SJSA1 (cell line): ENCODE data around the gene OAT. TPM values are rescaled to one million over a fixed set of nuclear protein-coding genes. Genes with fewer than 3 reads are reported as not detected.

Experiments
- DNase-seq, 2 experiments: peaks; one replicate each; pipeline ENCODE4 v3.0.0-alpha.2; 2015 to 2020; ENCODE audit warnings: low spot score in 2 of 2, low read depth in 1 of 2
- H3K27ac ChIP-seq: fragments of 250-450 bp; sonication (Bioruptor Pico); 2 replicates; pipeline ENCODE4 v1.5.1; 2020; ENCODE audit warnings: mild to moderate bottlenecking, moderate library complexity
- H3K27me3 ChIP-seq: fragments of 250-450 bp; sonication (Bioruptor Pico); replicated peaks from 2 replicates; pipeline ENCODE4 v1.5.1; 2020; ENCODE audit warnings: mild to moderate bottlenecking, moderate library complexity
- H3K36me3 ChIP-seq: fragments of 250-450 bp; sonication (Bioruptor Pico); 2 replicates; pipeline ENCODE4 v1.5.1; 2020; ENCODE audit warnings: mild to moderate bottlenecking
- H3K4me1 ChIP-seq: fragments of 250-450 bp; sonication (Bioruptor Pico); replicated peaks from 2 replicates; pipeline ENCODE4 v1.6.1; 2021; ENCODE audit warnings: mild to moderate bottlenecking
- H3K4me3 ChIP-seq: fragments of 250-450 bp; sonication (Bioruptor Pico); 2 replicates; pipeline ENCODE4 v1.5.1; 2020; ENCODE audit warnings: mild to moderate bottlenecking
- H3K9me3 ChIP-seq: fragments of 250-450 bp; sonication (Bioruptor Pico); replicated peaks from 2 replicates; pipeline ENCODE4 v1.5.1; 2020; ENCODE audit warnings: mild to moderate bottlenecking
- total RNA-seq: library from RNA; depleted of rRNA; stranded (reverse); fragments of >200 nt; shearing (Covaris generic); gene quantifications from 2 replicates; pipeline ENCODE4 v1.2.3, GENCODE V29; 2014

Gene OAT
- total RNA-seq, 1 experiment from 2014 or later: 112 TPM

- Histone ChIP-seq H3K4me1 (no peaks in the 10 kb centered on the region), H3K4me3 (no peak overlapping the region), H3K36me3 (peaks cover 46% of the 10 kb centered on the region), H3K9me3 (no peaks in the 10 kb centered on the region), H3K27me3 (no peaks in the 10 kb centered on the region), H3K27ac (no peak overlapping the region)
- no peak for DNase-seq
These were observed 10.4 kb downstream of the OAT start for GRCh38 chr10:124408357-124408756.

- DNase-seq: no peak
- no peaks in the 10 kb centered on the region for H3K4me1 ChIP-seq
- H3K4me3 ChIP-seq: no peak overlapping the region
- H3K27ac ChIP-seq: no peak overlapping the region
- H3K27me3 ChIP-seq: no peaks in the 10 kb centered on the region
- H3K36me3 ChIP-seq: peaks cover 55% of the 10 kb centered on the region
- H3K9me3 ChIP-seq: no peaks in the 10 kb centered on the region
These were observed 11.3 kb downstream of the OAT start for GRCh38 chr10:124407456-124407855.

- Histone ChIP-seq H3K36me3 (peaks cover 62% of the 10 kb centered on the region), H3K4me1 (no peaks in the 10 kb centered on the region), H3K27ac (no peak overlapping the region), H3K27me3 (no peaks in the 10 kb centered on the region), H3K4me3 (no peak overlapping the region), H3K9me3 (no peaks in the 10 kb centered on the region)
- peak in 1 of 2 experiments; percentile 52 for DNase-seq
These were observed 15.2 kb downstream of the OAT start for GRCh38 chr10:124403548-124403947.

DNA sequence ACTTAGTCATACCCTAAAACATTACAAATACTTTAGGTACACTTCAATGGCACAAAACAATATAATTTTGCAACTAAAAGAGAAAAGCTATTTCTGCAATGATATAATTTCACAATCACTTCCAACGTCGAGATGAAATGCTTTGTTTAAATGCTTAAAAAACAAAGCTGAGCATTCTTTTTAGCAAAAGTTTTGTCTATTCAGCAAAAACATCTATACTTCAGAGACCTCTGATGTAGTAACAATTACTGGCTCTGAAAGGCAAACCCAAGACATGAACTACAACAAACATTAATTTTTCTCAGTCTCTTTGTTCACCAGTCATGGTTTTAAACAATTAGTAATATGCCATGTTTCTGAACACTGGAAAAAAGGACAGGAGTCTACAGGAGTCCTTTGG is 16.4 kb downstream of the OAT start:
- Histone ChIP-seq H3K4me3 (no peak overlapping the region), H3K27me3 (no peaks in the 10 kb centered on the region), H3K27ac (no peak overlapping the region), H3K36me3 (peaks cover 63% of the 10 kb centered on the region), H3K4me1 (no peaks in the 10 kb centered on the region), H3K9me3 (no peaks in the 10 kb centered on the region)
- no peak for DNase-seq

DNA sequence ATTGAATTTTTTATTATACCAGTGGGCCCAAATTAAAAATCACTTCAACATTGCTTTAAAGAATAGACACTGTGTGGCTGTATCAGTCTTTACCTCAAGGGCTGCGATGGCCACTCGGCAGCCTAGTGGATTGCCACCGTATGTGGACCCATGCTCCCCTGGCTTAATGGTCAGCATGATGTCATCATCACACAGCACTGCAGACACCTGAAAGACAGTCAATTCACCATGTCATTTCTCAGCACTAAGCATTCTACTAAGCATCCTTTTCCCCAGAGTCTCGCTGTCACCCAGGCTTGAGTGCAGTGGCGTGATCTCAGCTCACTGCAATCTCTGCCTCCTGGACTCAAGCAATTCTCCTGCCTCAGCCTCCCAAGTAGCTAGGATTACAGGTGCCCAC is 17.1 kb downstream of the OAT start:
- no peaks in the 10 kb centered on the region for H3K4me1 ChIP-seq
- H3K27ac ChIP-seq: no peak overlapping the region
- no peaks in the 10 kb centered on the region for H3K9me3 ChIP-seq
- no peaks in the 10 kb centered on the region for H3K27me3 ChIP-seq
- H3K4me3 ChIP-seq: no peak overlapping the region
- DNase-seq: no peak
- H3K36me3 ChIP-seq: peaks cover 61% of the 10 kb centered on the region

DNA sequence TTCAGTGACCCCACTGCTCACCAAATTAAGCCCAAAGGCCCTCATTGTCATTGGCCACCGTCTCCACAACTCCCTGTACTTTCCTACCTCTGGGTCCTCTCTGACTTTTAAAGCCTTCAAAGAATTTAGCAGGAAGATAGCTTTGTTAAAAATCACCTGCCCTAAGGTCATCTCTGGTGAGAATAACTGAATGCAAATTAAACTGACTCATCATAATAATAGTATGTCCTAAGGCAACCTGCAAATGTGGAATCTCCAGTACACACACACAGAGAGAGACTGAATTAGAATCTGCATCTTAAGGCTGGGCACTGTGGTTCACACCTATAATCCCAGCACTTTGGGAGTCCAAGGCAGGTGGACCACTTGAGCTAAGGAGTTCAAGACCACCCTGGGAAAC is 24.1 kb downstream of the OAT start:
- no peak for DNase-seq
- Histone ChIP-seq H3K9me3 (no peaks in the 10 kb centered on the region), H3K4me3 (no peak overlapping the region), H3K4me1 (no peaks in the 10 kb centered on the region; the same call in 1 of the 2 replicates), H3K27ac (no peak overlapping the region), H3K27me3 (no peaks in the 10 kb centered on the region), H3K36me3 (peaks cover 12% of the 10 kb centered on the region)

GRCh38 chr10:124392626-124393342 is 25.9 kb downstream of the OAT start:
- peaks cover 7% of the 10 kb centered on the region for H3K4me1 ChIP-seq
- H3K9me3 ChIP-seq: no peaks in the 10 kb centered on the region
- no peaks in the 10 kb centered on the region for H3K27me3 ChIP-seq
- no peak overlapping the region for H3K4me3 ChIP-seq
- H3K27ac ChIP-seq: no peak overlapping the region
- no peak for DNase-seq
- H3K36me3 ChIP-seq: peaks cover 8% of the 10 kb centered on the region

DNA sequence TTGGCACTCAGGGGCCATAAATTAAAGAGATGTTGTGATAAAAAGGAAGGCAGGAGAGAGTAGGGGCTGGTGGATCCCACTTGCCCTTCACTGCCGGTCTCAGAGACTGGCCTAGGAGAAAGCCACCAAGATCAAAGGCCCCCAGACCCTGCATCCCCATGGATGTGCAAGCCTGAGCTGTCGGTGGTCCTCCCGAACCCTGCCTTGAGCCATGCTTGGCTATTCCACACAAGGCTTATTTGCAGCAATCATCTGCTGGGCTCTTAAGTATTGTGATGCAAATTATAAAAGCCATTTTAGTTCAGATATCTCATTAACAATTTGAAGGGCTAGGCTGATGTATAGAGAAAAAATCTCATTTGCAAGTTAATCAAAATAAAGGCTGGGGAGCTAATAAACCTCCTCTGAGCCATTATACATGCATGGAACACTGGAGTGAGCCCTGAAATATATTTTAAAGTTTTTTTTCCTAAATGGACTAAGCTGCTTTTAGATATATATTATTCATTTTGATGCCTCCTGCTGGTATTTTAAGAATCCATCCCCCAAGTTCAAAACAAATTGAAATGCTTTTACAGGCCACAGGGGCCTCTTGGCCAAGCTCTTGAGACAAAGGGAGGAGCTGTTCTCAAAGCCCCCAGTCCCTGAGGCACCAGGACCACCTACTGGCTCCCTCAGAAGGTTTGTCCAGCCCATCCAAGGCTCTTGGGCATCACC is 28.1 kb downstream of the OAT start:
- no peak overlapping the region for H3K4me3 ChIP-seq
- no peak for DNase-seq
- H3K4me1 ChIP-seq: peaks cover 7% of the 10 kb centered on the region

DNA sequence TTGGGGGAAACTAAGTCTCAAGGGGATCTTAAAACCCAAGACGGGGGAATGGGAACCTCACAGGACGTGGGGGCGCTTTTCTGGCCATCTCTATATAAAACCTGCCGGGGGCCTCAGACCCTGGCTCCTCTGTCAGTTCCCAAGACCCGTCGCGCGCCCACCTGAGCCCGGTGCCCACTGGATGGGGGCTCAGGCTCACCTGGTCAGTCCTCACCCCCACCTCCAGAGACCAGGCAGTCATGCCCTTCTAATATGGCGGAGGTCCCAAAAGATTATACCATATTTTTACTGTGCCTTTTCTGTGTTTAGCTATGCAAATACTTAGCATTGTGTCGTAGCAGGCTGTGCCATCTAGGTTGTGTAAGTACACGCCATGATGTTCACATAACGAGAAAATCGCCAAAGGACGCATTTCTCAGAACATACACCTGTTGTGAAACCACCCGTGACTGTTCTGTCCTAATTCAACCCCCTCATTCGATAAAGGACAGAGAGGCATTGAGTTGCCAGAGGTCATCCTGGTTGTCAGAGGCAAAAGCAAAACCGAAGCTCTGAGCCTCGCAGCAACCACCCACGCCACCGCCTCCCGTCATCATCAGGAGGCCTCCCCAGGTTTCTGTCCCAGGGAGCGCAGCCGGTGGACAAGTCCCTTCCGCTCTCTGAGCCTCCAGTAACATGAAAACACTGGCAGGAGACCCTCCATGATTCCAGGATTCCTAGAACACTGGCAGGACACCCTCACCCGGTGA is 28.9 kb downstream of the OAT start:
- Histone ChIP-seq H3K4me1 (peaks cover 7% of the 10 kb centered on the region), H3K27ac (no peak overlapping the region), H3K9me3 (no peaks in the 10 kb centered on the region), H3K4me3 (no peak overlapping the region), H3K27me3 (no peaks in the 10 kb centered on the region), H3K36me3 (no peaks in the 10 kb centered on the region)
- no peak for DNase-seq

More for the DNA sequence above, 28.1 kb downstream of the OAT start:
- Histone ChIP-seq H3K27ac (no peak overlapping the region), H3K9me3 (no peaks in the 10 kb centered on the region), H3K36me3 (no peaks in the 10 kb centered on the region), H3K27me3 (no peaks in the 10 kb centered on the region)

GRCh38 chr10:124388823-124389612 is 29.7 kb downstream of the OAT start:
- no peak overlapping the region for H3K27ac ChIP-seq
- 0 out of 2 replicates have a peak overlapping the region, but pooled peaks have one; percentile 8 for H3K4me3 ChIP-seq
- no peaks in the 10 kb centered on the region for H3K36me3 ChIP-seq
- DNase-seq: peak; percentile 57 to 83
- no peaks in the 10 kb centered on the region for H3K27me3 ChIP-seq
- peaks cover 7% of the 10 kb centered on the region for H3K4me1 ChIP-seq
- H3K9me3 ChIP-seq: no peaks in the 10 kb centered on the region

DNA sequence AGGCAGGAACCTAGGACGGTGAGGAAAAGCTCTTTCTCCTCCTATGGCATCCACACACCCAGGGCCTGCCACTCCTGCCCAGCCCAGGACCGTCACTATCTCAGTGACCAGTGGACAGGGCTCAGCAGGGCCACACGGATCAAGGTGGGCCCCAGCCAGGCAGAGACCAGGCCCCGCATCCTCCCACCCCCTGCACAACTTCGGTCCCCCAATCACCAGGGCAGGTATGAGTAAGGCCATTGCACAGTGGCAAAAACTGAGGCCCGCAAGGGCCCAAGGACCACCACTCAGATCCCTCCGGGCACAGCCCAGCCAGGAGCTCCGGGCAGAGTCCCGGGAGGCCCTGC is 30.3 kb downstream of the OAT start:
- no peaks in the 10 kb centered on the region for H3K9me3 ChIP-seq
- no peaks in the 10 kb centered on the region for H3K27me3 ChIP-seq
- H3K36me3 ChIP-seq: no peaks in the 10 kb centered on the region
- H3K27ac ChIP-seq: no peak overlapping the region
- no peak for DNase-seq
- H3K4me3 ChIP-seq: no peak overlapping the region
- H3K4me1 ChIP-seq: peaks cover 7% of the 10 kb centered on the region

DNA sequence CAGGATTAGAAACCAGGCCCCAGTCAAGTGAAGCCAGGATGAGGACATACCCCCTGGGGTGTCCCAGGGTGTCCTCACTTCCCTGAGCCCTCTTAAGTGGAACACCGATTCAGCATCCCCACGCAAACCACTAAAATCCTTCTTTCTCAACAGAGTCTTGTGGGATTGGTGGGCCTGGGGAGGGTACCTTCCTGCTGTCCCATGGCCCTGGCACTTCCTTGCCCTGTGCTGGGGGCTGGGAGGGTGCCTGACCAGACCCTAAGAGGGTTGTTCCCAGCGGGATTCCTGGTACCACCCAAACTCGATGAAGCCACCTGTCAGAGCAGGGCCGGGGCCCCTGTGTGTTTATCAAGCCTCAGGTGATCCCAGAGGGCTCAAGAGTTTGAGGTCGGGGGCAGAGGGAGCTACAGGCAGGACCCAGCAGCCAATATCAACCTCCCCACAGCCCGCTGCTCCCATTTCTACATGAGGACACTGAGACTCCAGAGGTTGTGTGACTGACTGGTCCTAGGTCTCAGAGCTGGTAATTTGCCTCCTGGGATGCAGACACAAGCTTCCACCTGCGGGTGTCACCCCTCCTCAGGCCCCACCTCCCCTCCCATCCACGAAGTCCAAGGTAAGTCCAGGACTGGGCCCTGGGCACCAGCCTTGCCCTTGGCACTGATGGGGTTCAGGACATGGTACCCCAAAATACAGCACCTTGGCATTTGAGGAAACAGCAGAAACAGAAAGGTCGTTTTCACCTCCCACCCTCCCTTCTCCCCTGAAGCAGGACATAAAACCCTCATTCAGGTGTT is 31.4 kb downstream of the OAT start:
- Histone ChIP-seq H3K27me3 (no peaks in the 10 kb centered on the region), H3K4me3 (no peak overlapping the region)

More for the DNA sequence above, 31.4 kb downstream of the OAT start:
- Histone ChIP-seq H3K9me3 (no peaks in the 10 kb centered on the region), H3K36me3 (no peaks in the 10 kb centered on the region), H3K27ac (no peak overlapping the region), H3K4me1 (peaks cover 7% of the 10 kb centered on the region)
- DNase-seq: no peak
